Activated CD4-positive, alpha-beta T cell treated with anti-CD3 and anti-CD28 coated beads, Interleukin-2, amount 50 U/mL, for 4 hours (primary cell): Measurements from ENCODE around the gene SLC25A25.
A peak's percentile ranks its signal among the peaks of the same experiment; 100 is the strongest.
"Not testable (repeated sequence)": the region's sequence is repeated elsewhere in the genome, so short reads cannot be mapped to it uniquely, and the experiment has no call there.

Experiments
- DNase-seq, 2 experiments: peaks; one replicate each; pipeline ENCODE4 v3.0.0-alpha.2; 2020

Gene SLC25A25

DNA sequence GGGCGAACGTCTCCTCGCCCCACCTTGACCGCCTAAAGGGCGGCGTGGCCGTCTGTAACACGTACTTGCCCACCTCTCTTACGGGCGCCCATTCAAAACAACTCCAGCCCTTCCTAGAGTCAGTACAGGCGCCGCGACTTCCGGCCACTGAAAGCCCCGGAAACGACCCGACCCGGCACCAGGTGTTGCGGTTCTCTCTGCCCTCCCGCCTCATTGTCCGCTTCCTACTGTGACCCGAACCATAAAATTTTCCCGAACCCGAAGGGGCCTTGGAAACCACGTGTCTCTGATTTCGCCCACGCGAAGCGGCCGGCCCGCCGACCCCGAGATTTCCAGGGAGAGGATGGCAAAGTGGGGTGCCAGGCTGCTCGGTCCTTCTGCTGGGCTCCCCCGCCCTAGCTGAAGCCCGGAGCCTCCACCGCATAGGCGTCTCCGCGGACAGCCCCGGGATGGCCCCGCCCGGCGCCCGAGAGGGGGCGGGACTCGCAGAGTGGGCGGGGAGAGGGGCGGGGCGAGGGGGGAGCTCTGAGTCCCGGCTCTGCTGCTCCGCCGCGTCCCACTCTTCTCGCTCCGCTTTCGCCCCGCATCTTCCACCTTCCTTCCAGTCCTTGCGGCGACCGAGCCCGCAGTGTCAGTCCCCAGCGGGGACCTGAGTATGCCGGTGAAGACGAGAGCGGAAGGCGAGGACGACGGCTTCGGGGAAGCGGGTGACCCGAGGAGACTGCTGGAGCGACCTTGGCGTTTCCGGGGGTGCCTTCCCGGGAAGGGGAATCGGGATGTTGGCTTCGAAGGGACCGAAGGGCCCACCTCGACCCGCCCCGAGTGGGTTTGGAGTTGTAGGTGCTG is 60.2 kb downstream of the SLC25A25 start:
- DNase-seq, result peak; percentile 77 to 78

GRCh38 chr9:128128836-128129590 is 61.0 kb downstream of the SLC25A25 start:
- DNase-seq, result no peak

DNA sequence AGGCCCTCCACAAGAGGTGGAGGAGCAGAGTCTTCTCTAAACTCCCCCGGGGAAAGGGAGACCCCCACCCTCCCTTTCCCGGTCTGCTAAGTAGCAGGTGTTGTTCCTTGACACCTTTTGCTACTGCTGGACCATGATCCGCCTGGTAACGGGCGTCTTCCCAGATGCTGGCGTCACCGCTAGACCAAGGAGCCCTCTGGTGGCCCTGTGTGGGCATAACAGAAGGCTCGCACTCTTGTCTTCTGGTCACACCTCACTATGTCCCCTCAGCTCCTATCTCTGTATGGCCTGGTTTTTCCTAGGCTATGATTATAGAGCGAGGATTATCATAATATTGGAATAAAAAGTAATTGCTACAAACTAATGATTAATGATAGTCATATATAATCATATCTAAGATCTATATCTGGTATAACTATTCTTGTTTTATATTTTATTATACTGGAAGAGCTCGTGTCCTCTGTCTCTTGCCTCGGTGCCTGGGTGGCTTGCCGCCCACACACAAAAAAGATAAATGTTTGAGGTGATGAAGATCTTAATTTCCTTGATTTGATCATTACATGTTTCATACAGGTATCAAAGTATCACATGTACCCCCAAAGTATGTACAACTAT is 62.1 kb downstream of the SLC25A25 start:
- peak; percentile 44 to 53 for DNase-seq

GRCh38 chr9:128130651-128131050 is 62.6 kb downstream of the SLC25A25 start:
- DNase-seq, result not testable (repeated sequence)

DNA sequence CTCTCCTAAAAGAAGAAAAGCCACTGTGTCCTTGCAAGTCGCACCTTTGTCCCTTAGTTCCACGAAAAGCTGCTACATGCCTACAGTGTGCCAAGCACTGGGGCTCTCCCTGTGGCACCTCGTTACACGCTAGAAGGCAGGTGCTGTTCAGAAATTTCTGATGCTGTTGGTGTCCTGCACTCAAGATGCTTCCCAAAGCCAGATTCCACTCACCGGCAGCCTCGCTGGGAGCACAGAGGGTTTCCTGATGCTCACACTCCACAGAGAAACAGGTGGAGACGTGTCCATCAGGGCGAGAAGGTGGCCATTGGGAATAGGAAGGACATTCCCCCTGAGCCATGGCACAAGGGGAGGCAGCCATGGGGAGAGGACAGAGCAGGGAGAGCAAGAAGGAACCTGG is 63.3 kb downstream of the SLC25A25 start:
- DNase-seq, result not testable (repeated sequence)

DNA sequence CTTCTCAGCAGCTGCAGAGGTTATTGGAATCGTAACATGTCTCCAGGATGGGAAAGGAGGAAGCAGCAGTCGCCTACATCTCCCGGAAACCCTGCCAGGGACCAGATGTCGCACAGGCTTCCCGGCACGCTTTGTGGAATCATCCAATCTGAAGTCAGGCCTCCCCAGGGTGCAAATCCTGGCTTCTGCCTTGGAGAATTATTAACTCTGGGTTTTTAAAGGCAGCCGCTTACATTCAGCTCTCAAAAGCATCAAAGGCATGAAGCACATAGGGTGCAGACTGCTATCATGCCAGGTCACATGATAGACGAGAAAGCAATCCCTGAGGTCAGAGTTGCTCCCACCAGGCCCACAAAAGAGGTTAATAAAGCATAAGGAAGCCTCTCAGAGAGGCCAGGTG is 64.1 kb downstream of the SLC25A25 start:
- DNase-seq, result not testable (repeated sequence)

DNA sequence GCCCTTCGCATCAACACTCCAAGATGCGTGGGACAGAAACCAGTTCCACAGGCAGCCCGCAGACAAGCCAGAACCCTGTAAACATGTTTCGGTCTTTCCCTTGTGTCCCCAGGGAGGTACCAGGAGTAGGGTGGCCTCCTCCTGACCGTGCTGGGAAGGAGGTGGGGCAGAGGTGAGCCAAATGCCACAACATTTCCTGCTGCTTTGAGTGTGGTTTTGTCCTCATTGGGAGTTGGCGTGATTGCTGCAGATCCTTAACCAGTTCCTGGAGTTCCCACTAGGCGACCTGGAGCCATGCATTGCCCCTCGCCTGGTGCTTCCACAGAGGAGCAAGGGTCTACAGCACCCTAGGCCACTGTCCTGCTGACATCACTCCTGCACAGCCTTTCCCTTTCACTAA is 67.5 kb downstream of the SLC25A25 start:
- not testable (repeated sequence) for DNase-seq

DNA sequence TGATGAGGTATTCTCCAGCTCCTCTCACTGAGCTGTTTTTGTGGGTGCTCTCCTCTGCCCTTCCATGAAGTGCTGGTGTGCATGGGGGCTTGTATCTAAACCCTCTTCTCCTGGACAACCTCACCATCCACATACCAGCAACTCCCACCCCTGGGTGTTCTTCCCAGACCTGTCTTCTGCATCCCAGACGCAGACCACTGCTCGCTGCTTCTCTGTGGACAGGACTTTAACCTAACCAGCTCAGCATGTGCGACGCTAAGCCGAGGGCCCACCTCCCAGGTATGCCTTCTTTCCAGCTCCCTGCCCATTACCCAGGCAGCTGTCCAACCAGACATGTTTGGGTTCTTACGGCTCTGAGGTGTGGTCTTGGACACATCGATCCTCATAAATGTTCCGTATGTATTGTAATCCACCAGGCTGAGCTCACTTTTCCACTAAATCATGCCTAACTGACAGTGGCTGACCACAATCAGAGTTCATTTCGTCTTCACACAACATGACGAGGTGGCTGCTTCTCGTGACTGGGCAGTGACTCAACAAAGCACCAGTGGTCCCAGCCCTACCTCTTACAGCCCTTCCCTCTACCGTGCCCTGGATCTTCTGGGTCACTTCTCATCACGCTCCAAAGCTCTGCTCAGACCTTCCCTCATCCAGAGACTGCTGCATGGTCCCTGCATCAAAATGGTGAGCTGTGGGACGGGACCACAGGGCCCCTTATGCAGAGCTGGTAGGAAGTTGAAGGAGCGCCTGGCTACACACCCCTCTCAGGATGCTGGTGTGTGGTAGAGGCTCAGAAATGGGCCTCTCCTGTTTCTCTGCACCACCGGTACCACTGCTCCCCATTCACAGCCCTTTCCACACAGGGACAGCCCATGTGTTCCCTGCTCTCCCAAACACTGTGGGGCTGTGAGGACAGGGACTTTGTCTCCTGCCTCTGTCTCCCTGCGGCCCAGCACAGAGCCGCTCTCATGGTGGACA is 69.1 kb downstream of the SLC25A25 start:
- DNase-seq, result no peak

- no peak for DNase-seq
Observed at GRCh38 chr9:128138001-128138400, 70.0 kb downstream of the SLC25A25 start.

DNA sequence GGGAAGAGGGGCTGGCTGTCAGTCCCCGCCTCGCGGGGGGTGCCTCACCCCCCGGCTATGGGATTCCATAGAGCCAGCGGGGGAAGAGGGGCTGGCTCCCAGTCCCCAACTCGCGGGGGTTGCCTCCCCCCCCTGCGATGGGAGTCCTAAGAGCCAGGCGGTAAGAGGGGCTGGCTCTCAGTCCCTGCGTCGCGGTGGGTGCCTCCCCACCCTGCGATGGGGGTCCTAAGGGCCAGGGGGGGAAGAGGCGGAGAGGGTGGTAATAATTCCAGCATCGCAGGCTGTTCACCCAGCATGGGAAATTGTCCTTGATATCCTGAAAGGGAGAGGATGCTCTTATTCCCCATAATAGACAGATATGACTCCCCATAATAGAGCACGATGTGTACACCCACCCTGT is 71.6 kb downstream of the SLC25A25 start:
- DNase-seq, result no peak

DNA sequence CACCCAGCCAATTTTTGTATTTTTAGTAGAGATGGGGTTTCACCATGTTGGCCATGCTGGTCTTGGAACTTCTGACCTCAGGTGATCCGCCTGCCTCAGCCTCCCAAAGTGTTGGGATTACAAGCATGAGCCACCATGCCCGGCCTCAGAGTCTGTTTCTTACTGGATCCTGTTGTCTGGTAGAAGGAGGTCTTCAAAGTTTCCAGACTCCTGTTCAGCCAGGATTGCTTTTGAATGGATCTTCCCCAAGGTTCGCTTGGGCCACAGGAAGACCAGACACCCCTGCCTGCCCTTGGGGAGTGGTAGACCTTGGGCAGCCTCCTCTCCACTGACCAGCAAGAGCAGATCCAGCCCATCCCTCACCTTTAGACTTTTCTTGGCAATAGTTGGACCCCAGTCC is 73.6 kb downstream of the SLC25A25 start:
- no peak for DNase-seq

GRCh38 chr9:128142061-128142460 is 74.0 kb downstream of the SLC25A25 start:
- no peak for DNase-seq

DNA sequence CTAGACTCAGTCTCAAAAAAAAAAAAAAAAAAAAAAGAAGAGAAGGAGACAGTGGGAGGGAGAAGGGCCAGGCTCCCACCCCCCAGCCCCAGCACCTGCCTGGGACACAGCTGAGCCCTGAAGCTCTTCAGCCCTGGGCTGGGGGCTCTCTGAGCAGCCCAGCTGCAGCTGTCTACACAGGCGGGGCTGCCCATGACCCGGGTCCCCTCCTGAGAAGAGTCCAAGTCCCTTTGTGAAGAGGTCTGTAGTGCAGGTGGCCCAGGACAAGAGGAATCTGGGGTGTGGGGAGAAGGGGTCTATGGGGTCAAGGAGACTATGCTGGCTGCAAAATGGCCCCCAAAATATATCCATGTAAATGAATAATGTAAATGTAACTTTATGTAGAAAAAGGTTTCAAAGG is 74.6 kb downstream of the SLC25A25 start:
- DNase-seq, result no peak

DNA sequence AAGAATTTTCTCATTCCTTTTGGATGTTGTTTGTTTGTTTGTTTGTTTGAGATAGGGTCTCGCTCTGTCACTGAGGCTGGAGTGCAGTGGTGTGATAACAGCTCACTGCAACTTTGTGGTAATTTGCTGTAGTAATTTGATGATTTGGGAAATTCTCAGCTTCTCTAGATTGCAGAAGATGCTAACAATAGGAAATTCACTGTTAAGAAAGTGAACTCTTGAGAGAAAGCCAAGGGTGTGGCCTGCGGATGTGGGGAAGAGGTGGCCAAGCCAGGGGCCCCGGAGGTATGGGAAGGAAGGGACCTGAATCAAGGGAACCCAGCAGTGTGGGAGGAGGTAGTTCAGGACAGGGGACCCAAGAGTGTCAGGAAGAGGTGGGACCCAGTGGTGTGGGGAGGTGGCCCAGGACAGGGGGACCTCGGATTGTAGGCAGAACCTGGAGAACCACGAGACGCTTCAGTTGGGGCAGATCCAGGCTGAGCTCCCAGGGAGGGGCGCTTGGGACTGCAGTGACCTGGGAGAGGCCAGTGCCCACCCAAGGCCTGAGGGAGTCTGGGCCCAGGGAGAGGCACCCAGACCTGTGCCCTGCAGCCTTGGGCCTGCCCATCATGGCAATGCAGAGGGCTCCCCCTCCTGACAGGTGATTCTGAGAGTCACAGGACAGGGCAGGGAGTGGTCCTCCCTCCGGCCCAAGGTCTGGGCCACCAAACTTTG is 75.7 kb downstream of the SLC25A25 start:
- DNase-seq, result no peak

DNA sequence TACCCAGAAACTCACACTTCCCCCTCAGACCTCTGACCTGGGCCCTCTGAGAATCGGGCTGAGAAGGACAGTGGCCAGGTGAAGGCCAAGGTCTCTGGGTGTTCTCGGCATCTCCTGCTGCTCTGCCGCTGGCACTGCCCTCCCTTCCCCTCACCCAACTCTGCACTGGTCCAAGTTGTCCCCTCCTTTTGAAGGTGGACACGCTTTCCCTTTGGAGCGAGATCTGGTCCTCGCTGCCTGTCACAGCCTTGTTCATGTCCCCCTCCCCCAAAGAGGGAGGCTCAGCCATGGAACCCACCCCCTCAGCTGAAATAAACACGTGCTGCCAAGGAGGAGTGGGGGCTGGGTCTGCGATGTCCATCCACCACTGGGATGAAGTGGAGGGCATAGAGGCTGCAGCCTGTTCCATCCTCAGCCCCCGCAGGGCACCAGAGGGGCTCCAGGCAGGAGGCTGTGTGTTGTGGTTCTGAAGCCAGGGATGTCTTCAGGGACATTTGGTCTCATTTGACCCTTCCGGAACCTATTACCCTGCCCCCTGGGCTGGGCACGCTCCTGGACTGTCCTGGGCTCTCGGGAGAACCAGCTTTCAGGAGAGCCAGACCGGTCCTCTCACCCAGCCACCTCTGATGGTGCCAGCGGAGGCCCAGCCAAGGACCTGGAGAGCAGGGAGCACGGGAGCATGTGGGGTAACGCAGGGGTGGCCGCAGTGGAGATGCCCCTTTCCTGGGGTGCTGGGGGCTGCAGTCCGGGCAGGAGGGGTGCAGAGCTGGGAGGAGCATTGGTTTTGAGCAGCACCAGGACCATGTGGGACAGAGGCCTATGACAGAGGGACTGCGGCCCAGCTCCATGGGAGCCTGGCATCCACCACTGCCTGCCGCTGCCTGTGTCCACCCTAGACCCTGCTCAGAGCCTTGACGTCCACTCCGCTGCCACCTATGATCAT is 76.5 kb downstream of the SLC25A25 start:
- no peak for DNase-seq

DNA sequence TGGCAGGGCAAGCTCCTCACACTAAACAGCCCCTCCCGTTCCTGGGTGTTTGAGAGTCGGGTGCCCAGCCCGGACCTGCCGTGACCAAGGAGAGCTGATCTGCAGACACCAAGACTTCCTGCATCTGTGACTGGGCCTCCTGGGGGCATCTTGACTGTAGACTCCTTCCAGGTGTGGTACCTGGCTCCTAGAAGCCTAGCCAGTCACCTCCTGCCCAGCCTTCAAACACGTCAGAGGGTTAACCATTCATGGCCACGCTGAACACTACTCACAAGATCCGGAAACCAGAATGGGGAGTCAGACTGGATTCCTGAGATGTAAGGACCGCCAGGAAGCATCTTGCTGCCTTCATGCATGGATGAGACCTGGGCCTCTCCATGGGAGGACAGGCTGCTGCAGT is 77.5 kb downstream of the SLC25A25 start:
- no peak for DNase-seq

DNA sequence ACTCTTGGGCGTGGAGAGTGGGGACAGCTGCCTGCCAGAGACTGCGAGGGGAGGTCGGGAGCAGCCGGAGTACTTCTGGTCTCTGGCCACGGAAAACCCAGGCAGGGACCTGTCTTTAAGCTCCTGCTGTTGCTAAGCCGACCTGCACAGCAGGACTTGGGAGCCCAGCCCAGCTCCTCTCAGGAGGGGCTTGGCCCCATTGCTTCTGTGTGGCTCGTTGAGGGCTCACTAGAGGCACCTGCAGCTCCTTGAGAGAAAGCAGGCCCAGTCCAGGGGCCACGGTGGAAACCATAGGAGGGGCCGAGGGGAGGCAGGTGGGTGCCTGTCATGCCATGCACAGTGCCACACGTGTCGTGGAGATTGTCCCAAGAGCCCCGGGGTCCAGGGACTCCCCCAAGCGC is 77.9 kb downstream of the SLC25A25 start:
- DNase-seq, result no peak

- no peak for DNase-seq
Observed at GRCh38 chr9:128146591-128147120, 78.6 kb downstream of the SLC25A25 start.

- DNase-seq, result no peak
Observed at GRCh38 chr9:128148509-128149000, 80.5 kb downstream of the SLC25A25 start.
